Heart left ventricle (tissue), 16 donors: ENCODE data around the gene BAIAP2L1. TPM values are rescaled to one million over a fixed set of nuclear protein-coding genes. Genes with fewer than 3 reads are reported as not detected.

ENCODE experiments used
- ATAC-seq, 4 donors: fragments of 200-7000 bp; cut with Tn5 transposase; one replicate each; pipeline ENCODE4 v1.9.1; 2020 to 2022; ENCODE audit warnings: moderate library complexity in 4 of 4, mild to moderate bottlenecking in 3 of 4, moderate number of reproducible peaks in 1 of 4
- DNase-seq, 5 donors: peaks; one replicate each; pipeline ENCODE4 v3.0.0-alpha.2; 2020
- H3K27ac ChIP-seq, 12 donors: fragments of 200-600 bp; sonication (generic) in 4 of 12; one replicate each; pipeline versions ENCODE4 v1.5.0 to v1.8.0; 2016 to 2022; ENCODE audit warnings: mild to moderate bottlenecking in 2 of 12
- H3K27me3 ChIP-seq, 9 donors: fragments of 200-600 bp; sonication (generic) in 2 of 9; one replicate each; pipeline versions ENCODE4 v1.5.1 to v1.8.0; 2016 to 2022; ENCODE audit warnings: mild to moderate bottlenecking in 3 of 9
- H3K36me3 ChIP-seq, 9 donors: fragments of 200-600 bp; sonication (generic) in 2 of 9; one replicate each; pipeline versions ENCODE4 v1.5.0 to v1.8.0; 2018 to 2022; ENCODE audit warnings: mild to moderate bottlenecking in 2 of 9
- H3K4me1 ChIP-seq, 12 donors: fragments of 200-600 bp; sonication (generic) in 4 of 12; one replicate each; pipeline versions ENCODE4 v1.5.0 to v1.8.0; 2016 to 2022; ENCODE audit warnings: mild to moderate bottlenecking in 3 of 12
- H3K4me3 ChIP-seq, 12 donors: fragments of 200-600 bp; sonication (generic) in 4 of 12; one replicate each; pipeline versions ENCODE4 v1.5.0 to v1.8.0; 2017 to 2022; ENCODE audit warnings: mild to moderate bottlenecking in 9 of 12, moderate library complexity in 4 of 12
- H3K9me3 ChIP-seq, 12 donors: fragments of 200-600 bp; sonication (generic) in 4 of 12; one replicate each; pipeline versions ENCODE4 v1.5.0 to v1.8.0; 2016 to 2022; ENCODE audit warnings: mild to moderate bottlenecking in 1 of 12
- CTCF ChIP-seq, 12 donors: fragments of 200-600 bp; sonication (generic) in 4 of 12; IDR thresholded peaks; one replicate each; pipeline versions ENCODE4 v1.5.0 to v1.8.0; 2018 to 2022; ENCODE audit warnings: antibody characterized with exemption in 12 of 12, mild to moderate bottlenecking in 5 of 12
- POLR2A ChIP-seq, 2 donors: fragments of 450-650 bp; IDR thresholded peaks; one replicate each; pipeline ENCODE4 v1.6.1; 2017; ENCODE audit warnings: antibody characterized with exemption in 2 of 2, mild to moderate bottlenecking in 2 of 2, moderate library complexity in 2 of 2
- WGBS, 4 donors: extraction: QIAGEN DNeasy Blood & Tissue Kit in 2 of 4; methylation state at CpG; one replicate each; pipeline versions ENCODE4 v1.1.5 to v1.1.7; 2013 to 2018; 5-methylcytosine and 5-hydroxymethylcytosine counted together
- intact Hi-C, 10 donors: fragments of 100-400 bp; cut with DNase I; formaldehyde crosslinking; loops; one replicate each; pipeline versions ENCODE4 v1.11.1 to v1.14.2; 2022
- polyA plus RNA-seq, 2 donors: library from polyadenylated mRNA; stranded (reverse); fragments of 200-250 nt; gene quantifications; one replicate each; pipeline ENCODE4 v1.2.3, GENCODE V29; 2013
- total RNA-seq, 9 donors: library from RNA; depleted of rRNA in 2 of 9; stranded (reverse); fragments of >200 nt in 2 of 9; fragmentation: NEBNext Ultra II Directional in 3 of 9; extraction: Animal tissue kit (Norgen Biotek cat#: 25700) in 3 of 9; gene quantifications; one replicate each; pipeline versions ENCODE4 v1.1.0 to v1.2.4, GENCODE V29; 2016 to 2023
- donor health status: ischemic (EF 13 %, LVEDD 7.1; RV severe dilation, severe dysfunction).
- donor health status: healthy with polysubstance abuse.
- donor health status: DM: no; HTN: yes; CAD: no.
- donor health status: DM: no; HTN: no; CAD: no.
- donor health status: ischemic (EF 25% LVEDD 6.9; RV normal size, moderate dysfunction).
- donor health status: ischemic (EF 25% LVEDD 5.7; RV mildly dilated, moderate dysfunction).
- donor health status: healthy.
- donor health status: DM: yes; HTN: yes; CAD: no.
- donor health status: ischemic (EF 35%, LVEDD 5.7; RV mildly dilated, moderate dysfunction).
- donor health status: nonischemic (EF 11% LVEDD 7.7; RV severe dilation, severe dysfunction).
- donor health status: DM: yes; HTN: yes; CAD: no.
- donor health status: PGD.
- donor health status: ischemic (EF 29% LVEDD 5.4; RV normal size, mild dysfunction).
- donor health status: nonischemic (EF 23%, LVEDD 6.1; RV moderate dilation, normal function).

Gene BAIAP2L1
- total and polyA plus RNA-seq, 11 donors = 0.64 to 2.7 (median 2.1) TPM

DNA sequence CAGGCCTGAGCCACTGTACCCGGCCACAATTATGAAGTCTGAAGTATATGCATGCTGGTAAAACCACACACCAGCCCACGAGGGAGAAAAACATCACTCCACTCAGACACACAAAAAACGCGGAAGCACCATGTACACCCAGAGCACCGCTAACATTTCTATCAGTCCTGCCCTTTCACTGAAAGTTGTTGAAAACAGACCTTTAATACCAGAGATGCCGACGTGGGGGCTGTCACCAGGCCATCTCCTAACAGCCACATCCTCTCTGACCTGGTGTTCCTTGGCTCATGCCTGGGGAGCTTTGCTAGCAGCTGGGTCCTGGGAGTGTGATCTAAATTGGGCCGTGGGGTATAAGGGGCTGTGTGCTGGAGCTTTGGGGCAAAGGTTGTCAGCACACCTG is 49.8 kb downstream of the BAIAP2L1 start:
- DNase-seq (no peak), ATAC-seq (no peak)
- intact Hi-C loops = no loop called here
- 69 to 82% (median 73%) methylated on average over 8 of the region's 8 CpGs for WGBS, 4 donors
- H3K36me3 ChIP-seq = no peaks in the 10 kb centered on the region
- H3K27me3 ChIP-seq = no peaks in the 10 kb centered on the region
- peaks cover 0 to 6% (median 0%) of the 10 kb centered on the region in 12 donors for H3K4me1 ChIP-seq
- no peak for TF ChIP-seq CTCF (IDR thresholded peaks at IDR 0.05)
- no peak for TF ChIP-seq POLR2A (IDR thresholded peaks at IDR 0.05)
- H3K9me3 ChIP-seq = peaks cover 0 to 4% (median 0%) of the 10 kb centered on the region in 12 donors
- H3K4me3 ChIP-seq = no peak overlapping the region
- H3K27ac ChIP-seq = no peak overlapping the region

DNA sequence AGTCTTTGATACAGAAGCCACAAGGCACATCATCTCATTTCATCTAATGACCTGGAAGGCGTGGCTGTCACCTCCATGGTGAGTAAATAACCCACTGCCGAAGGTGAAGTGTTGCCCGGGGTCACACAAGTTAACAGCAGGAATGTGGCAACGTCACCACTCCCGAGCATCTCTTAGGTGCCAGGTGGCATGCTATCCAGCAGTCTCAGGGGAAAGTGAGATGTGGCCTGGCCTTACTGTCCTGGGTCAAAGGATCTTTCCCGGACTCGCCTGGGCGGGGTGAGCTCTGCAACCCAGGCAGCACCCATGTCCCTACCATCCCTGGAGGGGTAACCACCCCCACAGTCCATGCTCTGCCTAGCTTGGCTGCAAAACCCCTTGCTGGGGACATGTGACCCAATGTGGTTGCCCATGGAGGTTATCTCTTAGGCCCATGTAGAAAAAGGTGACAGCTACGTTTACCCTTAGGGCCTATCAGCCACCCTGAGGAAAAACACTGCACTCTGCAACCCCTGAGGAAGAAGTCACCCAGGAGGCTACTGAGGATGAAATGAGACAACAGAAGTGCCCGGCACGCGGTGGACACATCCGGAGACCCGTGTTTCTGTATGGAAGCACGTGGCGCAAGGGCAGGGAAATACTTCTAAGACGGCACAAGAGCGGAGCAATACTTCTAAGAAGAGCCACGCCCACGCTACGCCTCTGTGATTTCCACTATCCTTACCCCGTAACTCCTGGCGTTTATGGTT is 52.0 kb downstream of the BAIAP2L1 start:
- Histone ChIP-seq H3K9me3 (peaks cover 0 to 4% (median 0%) of the 10 kb centered on the region in 12 donors), H3K4me3 (no peak overlapping the region), H3K27me3 (no peaks in the 10 kb centered on the region), H3K36me3 (no peaks in the 10 kb centered on the region), H3K27ac (no peak overlapping the region), H3K4me1 (peaks cover 0 to 2% (median 0%) of the 10 kb centered on the region in 12 donors)
- WGBS, 4 donors = 89 to 91% (median 90%) methylated on average over 23 of the region's 23 CpGs
- peak in 1 of 4 donors; percentile 38 for ATAC-seq
- intact Hi-C loops = no loop called here
- no peak for TF ChIP-seq POLR2A (IDR thresholded peaks at IDR 0.05)
- TF ChIP-seq CTCF (IDR thresholded peaks at IDR 0.05) = no peak
- no peak for DNase-seq

GRCh38 chr7:98346515-98347069 is 54.3 kb downstream of the BAIAP2L1 start:
- Histone ChIP-seq H3K4me1 (no peaks in the 10 kb centered on the region), H3K36me3 (no peaks in the 10 kb centered on the region), H3K27ac (no peak overlapping the region), H3K9me3 (peaks cover 0 to 4% (median 0%) of the 10 kb centered on the region in 12 donors), H3K4me3 (no peak overlapping the region), H3K27me3 (no peaks in the 10 kb centered on the region)
- no peak for ATAC-seq
- no peak for DNase-seq
- TF ChIP-seq POLR2A (IDR thresholded peaks at IDR 0.05) (no peak), CTCF (IDR thresholded peaks at IDR 0.05) (no peak)
- intact Hi-C loops = no loop called here
- 69 to 73% (median 71%) methylated on average over 7 of the region's 7 CpGs for WGBS, 4 donors

- no peak for DNase-seq
- TF ChIP-seq POLR2A (IDR thresholded peaks at IDR 0.05) (no peak), CTCF (IDR thresholded peaks at IDR 0.05) (no peak)
- WGBS, 4 donors = 75 to 86% (median 81%) methylated on average over 3 of the region's 3 CpGs
Observed at GRCh38 chr7:98341106-98341505, 59.8 kb downstream of the BAIAP2L1 start.

More at GRCh38 chr7:98341106-98341505, 59.8 kb downstream of the BAIAP2L1 start:
- H3K36me3 ChIP-seq = no peaks in the 10 kb centered on the region
- H3K4me3 ChIP-seq = no peak overlapping the region
- H3K27me3 ChIP-seq = no peaks in the 10 kb centered on the region
- H3K27ac ChIP-seq = no peak overlapping the region
- intact Hi-C loops = no loop called here
- peaks cover 0 to 3% (median 0%) of the 10 kb centered on the region in 12 donors for H3K9me3 ChIP-seq
- ATAC-seq = no peak
- H3K4me1 ChIP-seq = no peaks in the 10 kb centered on the region
